ENCODE data around the gene NXT1. TPM values are rescaled to one million over a fixed set of nuclear protein-coding genes. Genes with fewer than 3 reads are reported as not detected.

Gene NXT1
- total RNA-seq, 1 experiment from 2014 or later = 54.2 TPM

DNA sequence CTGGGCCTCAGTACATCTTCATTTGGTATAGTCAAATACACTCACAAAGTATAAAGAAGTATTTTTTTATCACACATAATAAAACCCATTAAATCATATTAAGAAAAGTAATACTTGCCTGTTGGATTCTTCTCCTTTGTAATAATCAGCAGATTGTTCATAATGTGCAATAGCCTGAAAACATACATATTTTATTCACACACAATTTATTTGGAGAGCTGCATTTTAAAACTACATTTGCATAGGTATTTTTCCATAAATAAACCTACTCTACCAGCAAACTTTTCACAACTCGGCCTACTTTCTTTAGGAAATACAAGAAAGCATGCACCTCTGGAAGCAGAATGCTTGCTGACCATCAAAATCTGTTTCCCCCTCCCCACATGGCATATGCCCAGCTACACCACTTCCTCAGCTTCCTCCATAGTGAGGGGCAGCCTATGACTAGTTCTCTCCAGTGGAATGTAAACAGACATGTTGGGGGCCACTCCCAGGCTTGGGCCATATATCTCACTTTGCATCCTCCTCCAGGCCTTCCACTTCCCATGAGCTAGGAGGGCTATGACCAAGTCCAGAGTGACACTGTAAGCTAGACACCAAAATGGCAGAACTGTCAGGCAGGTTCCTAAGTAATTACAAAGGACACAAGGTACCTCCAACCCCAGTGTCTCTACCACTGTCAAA is 39.6 kb downstream of the NXT1 start:
- DNase-seq (ENCODE audit: low read depth) = no peak

DNA sequence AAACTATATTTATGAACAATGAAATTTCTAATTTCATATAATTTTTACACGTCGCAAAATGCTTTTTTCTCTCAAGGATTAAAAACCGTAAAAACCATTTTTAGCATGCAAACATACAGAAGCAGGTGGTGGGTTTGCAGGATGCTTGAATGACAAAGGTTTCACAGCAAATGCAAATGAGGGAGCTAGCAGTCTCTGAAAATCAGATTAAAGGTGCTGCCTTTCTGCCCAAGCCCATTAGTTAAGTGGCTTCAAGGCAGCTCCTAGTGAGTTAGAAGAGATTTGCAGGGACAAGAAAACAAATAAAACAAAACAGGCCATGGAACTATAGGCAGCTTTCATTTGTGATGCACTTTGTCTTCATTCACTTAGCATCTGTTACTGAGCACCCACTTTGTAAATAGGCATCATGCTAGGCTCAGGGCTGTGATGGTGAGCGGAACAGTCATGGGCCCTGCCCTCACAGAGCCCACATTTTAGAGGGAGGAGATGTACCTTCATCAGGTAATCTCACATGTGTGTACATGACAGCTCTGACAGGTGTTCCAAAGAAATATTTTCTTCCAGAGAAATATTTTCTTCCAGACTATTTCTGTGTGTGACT is 41.2 kb downstream of the NXT1 start:
- DNase-seq (ENCODE audit: low read depth) = no peak

DNA sequence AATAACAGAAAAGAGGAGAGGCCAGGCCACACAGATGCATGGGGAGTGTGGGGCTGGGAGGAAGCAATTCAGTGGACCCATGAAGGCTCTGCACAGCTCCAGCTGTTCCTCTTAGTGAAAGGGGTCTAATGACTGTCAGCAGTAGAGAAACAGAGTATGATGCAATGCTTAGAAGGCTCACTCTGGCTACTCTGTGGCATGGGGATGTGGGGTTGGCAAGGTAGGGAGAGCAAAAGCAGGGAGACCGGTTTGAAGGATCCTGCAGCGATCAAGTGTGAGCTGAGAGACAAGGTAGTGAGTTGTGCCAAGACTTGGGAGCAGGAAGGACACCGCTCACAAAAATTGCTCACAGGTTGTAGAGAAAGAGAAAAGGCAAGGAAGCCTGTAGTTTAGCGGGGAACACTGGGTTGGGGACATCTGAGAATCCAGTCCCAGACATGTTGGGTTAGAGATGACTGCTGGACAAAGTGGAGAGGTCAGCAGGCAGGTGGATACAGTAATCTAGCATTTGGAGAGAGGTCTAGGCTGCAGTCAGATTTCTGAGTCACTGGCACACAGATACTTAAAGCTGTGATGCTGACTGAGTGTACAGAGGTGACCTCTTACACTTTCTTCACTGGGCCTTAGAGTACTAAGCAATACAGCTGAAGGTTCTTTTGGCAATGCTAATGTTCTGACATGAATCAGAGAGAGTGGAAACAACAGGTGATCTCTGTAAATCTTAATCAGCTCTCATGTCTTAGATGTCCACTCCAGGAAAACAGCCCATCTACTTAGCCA is 43.6 kb downstream of the NXT1 start:
- peak; percentile 47 for DNase-seq (ENCODE audit: low read depth)

DNA sequence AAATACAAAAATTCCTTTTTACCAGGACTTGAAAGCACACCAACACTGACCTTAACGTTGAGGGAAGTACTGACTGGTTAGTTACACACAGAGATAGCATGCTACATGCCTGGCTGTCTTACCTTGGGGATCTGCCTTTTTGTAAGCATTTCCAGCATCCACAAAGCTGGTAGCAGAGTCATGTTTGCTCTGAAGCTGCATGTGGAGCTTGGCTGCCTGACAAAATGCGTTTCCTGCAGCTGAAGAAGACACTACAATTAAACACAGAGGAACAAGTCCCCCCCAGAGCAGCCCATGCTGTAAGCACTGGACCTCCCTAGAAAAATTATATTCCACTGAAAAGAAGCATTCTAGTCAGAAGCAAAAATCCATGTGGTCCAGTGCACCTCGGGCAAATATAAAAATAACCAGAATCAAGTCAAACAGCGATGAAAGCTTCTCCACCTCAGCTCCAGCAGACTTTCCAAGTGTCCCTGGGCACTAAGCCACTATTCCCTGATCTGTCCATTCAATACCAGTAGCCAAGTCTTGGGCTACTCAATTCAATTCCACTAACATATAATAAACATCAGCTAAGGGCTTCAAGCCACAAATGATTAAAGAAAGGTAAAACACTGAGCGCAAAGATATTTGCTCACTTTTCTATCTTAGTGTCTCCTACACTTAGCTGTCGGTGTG is 46.5 kb downstream of the NXT1 start:
- no peak for DNase-seq (ENCODE audit: low read depth)

DNA sequence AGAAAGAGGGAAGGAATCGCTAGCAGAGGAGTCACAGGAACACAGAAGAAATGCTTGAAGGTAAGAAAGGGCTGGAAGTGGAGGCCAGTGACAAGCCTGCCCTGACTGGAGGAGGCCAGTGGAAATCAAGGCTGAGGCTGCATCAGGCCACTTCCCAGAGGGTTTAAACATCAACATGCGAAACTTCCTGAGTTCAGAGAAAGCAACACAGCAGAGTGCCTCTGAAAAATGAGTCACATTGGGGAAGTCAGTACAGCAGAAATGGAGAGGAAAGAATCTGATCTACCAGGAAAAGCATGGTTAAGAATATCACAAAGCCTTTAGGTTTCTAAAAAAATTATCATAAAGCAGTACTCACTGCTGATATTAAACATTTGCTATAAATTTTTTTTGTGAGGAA is 47.4 kb downstream of the NXT1 start:
- peak; percentile 39 for DNase-seq (ENCODE audit: low read depth)

DNA sequence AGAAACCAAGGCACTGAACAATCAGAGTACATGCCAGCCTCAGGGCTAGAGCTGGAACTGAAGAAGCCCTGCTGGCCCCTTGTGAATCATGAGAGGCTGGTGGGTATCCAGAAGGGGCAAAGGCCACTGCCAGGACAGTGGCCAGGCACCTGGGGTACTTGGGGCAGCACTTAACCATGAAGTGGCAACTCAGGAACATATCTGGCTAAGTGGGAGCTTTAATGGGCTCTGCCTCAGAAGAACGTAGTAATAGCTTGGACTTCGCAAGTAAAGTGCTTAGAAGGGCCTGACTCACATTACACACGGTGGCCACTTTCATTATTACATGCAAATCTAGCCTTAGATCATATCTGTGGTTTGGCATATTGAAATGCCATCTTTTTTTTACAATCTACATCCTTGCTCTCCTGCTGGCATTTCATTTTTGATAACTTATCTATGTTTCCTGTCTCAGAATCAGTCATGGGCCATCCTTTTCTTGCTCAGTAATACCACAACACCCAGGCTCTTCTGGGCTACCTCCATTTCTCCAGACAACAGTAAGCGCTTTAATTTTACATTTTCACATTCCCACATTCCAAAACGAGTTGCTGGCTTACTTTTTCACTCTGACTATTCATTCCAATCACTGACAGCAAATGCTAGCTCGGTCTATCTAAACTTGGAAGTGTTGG is 49.1 kb downstream of the NXT1 start:
- peak; percentile 19 for DNase-seq (ENCODE audit: low read depth)

DNA sequence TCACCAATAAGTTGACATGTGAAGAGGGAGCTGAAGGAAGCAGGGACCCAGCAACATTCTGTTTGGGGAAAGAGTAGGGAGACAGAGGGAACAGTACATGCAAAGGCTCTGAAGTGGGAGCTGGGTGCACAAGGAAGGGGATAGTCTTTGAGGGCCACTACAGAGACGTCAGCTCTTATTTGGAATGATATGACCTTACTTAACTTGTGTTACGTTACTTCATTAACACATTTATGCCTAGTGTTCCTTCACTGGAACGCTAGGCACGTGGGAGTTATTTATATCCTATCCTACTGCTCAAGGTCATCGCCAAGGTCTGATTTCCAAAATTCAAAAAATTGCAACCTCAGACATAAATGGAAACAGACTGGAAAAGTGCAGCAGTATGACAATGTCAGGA is 50.5 kb downstream of the NXT1 start:
- no peak for DNase-seq (ENCODE audit: low read depth)

DNA sequence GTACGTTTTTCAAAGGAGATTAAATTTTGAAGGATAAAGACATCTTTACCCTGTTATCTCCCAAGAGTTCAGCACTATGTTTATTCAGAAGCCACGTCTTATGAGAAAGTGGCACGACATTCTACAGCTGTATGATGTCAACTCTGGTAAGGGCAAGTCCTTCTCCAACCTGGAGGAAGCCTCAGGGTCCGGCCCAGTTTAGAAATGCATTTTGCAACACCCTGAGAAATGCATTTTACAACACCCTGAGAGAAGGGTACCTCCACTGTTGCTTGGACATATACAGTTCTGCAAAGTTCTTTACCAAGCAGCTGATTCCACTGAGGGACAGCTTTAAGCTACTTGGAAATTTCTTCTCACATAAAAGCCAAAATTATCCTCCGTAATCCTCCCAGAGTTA is 53.2 kb downstream of the NXT1 start:
- DNase-seq (ENCODE audit: low read depth) = no peak

DNA sequence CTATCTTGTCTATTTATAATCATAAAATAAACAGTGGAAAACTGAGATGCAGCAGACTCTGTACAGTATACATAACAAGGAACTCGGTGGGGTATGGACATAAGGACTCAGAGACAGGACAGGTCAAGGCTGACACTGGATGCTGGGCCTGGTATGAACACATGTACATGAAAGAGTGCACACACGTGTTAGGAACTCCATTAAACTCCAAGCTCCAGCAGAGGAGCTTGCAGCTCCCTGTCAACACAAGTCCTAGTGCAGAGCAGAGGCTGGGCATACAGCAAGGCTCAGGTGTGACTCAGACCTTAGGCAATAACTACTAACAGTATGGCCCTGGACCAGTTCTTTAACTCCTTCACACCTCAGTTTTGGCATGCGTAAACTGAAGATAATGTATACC is 53.6 kb downstream of the NXT1 start:
- peak; percentile 34 for DNase-seq (ENCODE audit: low read depth)

Other genes starting within 250 kb of the NXT1 start
- gene GZF1, start 11.4 kb downstream of the NXT1 start, total RNA-seq (2014; rRNA removed) = 18.7 and 19.6 TPM in 2 replicates
- 12.8 and 14.2 TPM in 2 replicates for gene NAPB, start 70.7 kb downstream of the NXT1 start, total RNA-seq (2014; rRNA removed)
- not detected in 2 replicates for gene CSTL1, start 88.9 kb downstream of the NXT1 start, total RNA-seq (2014; rRNA removed)
- not detected in 2 replicates for gene CST11, start 102.1 kb downstream of the NXT1 start, total RNA-seq (2014; rRNA removed)
- gene CST8, start 140.3 kb downstream of the NXT1 start, total RNA-seq (2014; rRNA removed) = not detected in 2 replicates
- not detected in 2 replicates for gene CST9L, start 217.7 kb downstream of the NXT1 start, total RNA-seq (2014; rRNA removed)

Data from LHCN-M2 (cell line).